Osteoblast (primary cell): ENCODE data around the gene SLCO2B1. TPM values are rescaled to one million over a fixed set of nuclear protein-coding genes. Genes with fewer than 3 reads are reported as not detected.

ENCODE experiments used
- DNase-seq: peaks from one replicate; pipeline ENCODE4 v3.0.0; 2011; ENCODE audit warnings: low spot score, mixed read lengths; ENCODE audit not compliant: insufficient read length; ENCODE audit errors: missing footprints
- H2AFZ ChIP-seq: 2 replicates; pipeline ENCODE4 v1.6.0; 2011; ENCODE audit warnings: mild to moderate bottlenecking, low read length
- H3K27ac ChIP-seq: 2 replicates; pipeline ENCODE4 v1.5.1; 2011; ENCODE audit warnings: mild to moderate bottlenecking, low read depth, low read length, moderate library complexity
- H3K27me3 ChIP-seq: 2 replicates; pipeline ENCODE4 v1.6.0; 2012; ENCODE audit warnings: mild to moderate bottlenecking, control low read depth, inconsistent platforms, low read length, moderate library complexity; ENCODE audit not compliant: insufficient read depth
- H3K36me3 ChIP-seq: 2 replicates; pipeline ENCODE4 v1.5.1; 2011; ENCODE audit warnings: mild to moderate bottlenecking, low read length, control low read depth, moderate library complexity; ENCODE audit not compliant: insufficient read depth
- H3K4me1 ChIP-seq: 2 replicates; pipeline ENCODE4 v1.5.1; 2011; ENCODE audit warnings: mild to moderate bottlenecking, low read length, control low read depth, moderate library complexity; ENCODE audit not compliant: insufficient read depth
- H3K4me2 ChIP-seq: 2 replicates; pipeline ENCODE4 v1.6.0; 2011; ENCODE audit warnings: mild to moderate bottlenecking, low read length; ENCODE audit not compliant: insufficient read depth
- H3K4me3 ChIP-seq: fragments of 200-600 bp; sonication (generic); 3 replicates; pipeline ENCODE4 v1.5.1; 2012; ENCODE audit warnings: mild to moderate bottlenecking, low read length, inconsistent platforms; ENCODE audit not compliant: insufficient read depth
- H3K79me2 ChIP-seq: 2 replicates; pipeline ENCODE4 v1.6.0; 2012; ENCODE audit warnings: mild to moderate bottlenecking, low read length, control low read depth, inconsistent platforms; ENCODE audit not compliant: insufficient read depth
- H3K9me3 ChIP-seq: 2 replicates; pipeline ENCODE4 v1.5.1; 2011; ENCODE audit warnings: low read depth, low read length, control low read depth
- H4K20me1 ChIP-seq: 2 replicates; pipeline ENCODE4 v1.6.0; 2012; ENCODE audit warnings: mild to moderate bottlenecking, low read length, control low read depth; ENCODE audit not compliant: insufficient read depth
- CTCF ChIP-seq: IDR thresholded peaks from 2 replicates; pipeline ENCODE4 v1.5.1; 2011; ENCODE audit warnings: mild to moderate bottlenecking, low read depth, low read length, moderate library complexity; ENCODE audit errors: extremely low read depth
- total RNA-seq: library from RNA; depleted of rRNA; stranded (reverse); fragments of >200 nt; gene quantifications from 2 replicates; pipeline ENCODE4 v1.2.3, GENCODE V29; 2012

The SLCO2B1 gene
- total RNA-seq, 1 donor, result 0.72 TPM

- DNase-seq, result no peak
- TF ChIP-seq CTCF, result no peak
- H3K4me1 ChIP-seq, result no peaks in the 10 kb centered on the region
These were observed 37.9 kb upstream of the SLCO2B1 start for GRCh38 chr11:75113030-75113429.

GRCh38 chr11:75114465-75114864 is 36.4 kb upstream of the SLCO2B1 start:
- no peak for TF ChIP-seq CTCF
- H2AFZ ChIP-seq, result no peak overlapping the region
- peaks cover 11% of the 10 kb centered on the region for H3K9me3 ChIP-seq

More at GRCh38 chr11:75113030-75113429, 37.9 kb upstream of the SLCO2B1 start:
- Histone ChIP-seq H3K27ac (no peak overlapping the region), H3K4me3 (no peak overlapping the region), H3K4me2 (no peak overlapping the region), H2AFZ (no peak overlapping the region), H3K36me3 (no peaks in the 10 kb centered on the region), H4K20me1 (no peaks in the 10 kb centered on the region), H3K79me2 (no peaks in the 10 kb centered on the region), H3K9me3 (peaks cover 11% of the 10 kb centered on the region), H3K27me3 (no peaks in the 10 kb centered on the region)

GRCh38 chr11:75118577-75118976 is 32.3 kb upstream of the SLCO2B1 start:
- no peak overlapping the region for H3K4me2 ChIP-seq
- peaks cover 7% of the 10 kb centered on the region for H3K9me3 ChIP-seq
- H3K79me2 ChIP-seq, result no peaks in the 10 kb centered on the region
- H3K36me3 ChIP-seq, result no peaks in the 10 kb centered on the region
- H3K27me3 ChIP-seq, result peaks cover 6% of the 10 kb centered on the region
- DNase-seq, result no peak
- H3K4me1 ChIP-seq, result no peaks in the 10 kb centered on the region
- H2AFZ ChIP-seq, result no peak overlapping the region
- no peak for TF ChIP-seq CTCF
- no peaks in the 10 kb centered on the region for H4K20me1 ChIP-seq
- no peak overlapping the region for H3K4me3 ChIP-seq
- no peak overlapping the region for H3K27ac ChIP-seq

More at GRCh38 chr11:75114465-75114864, 36.4 kb upstream of the SLCO2B1 start:
- Histone ChIP-seq H3K27me3 (peaks cover 6% of the 10 kb centered on the region), H4K20me1 (no peaks in the 10 kb centered on the region), H3K27ac (no peak overlapping the region), H3K36me3 (no peaks in the 10 kb centered on the region), H3K79me2 (no peaks in the 10 kb centered on the region), H3K4me1 (no peaks in the 10 kb centered on the region), H3K4me2 (no peak overlapping the region), H3K4me3 (no peak overlapping the region)
- no peak for DNase-seq

- H3K79me2 ChIP-seq, result no peaks in the 10 kb centered on the region
- no peak for DNase-seq
- H3K27me3 ChIP-seq, result peaks cover 3% of the 10 kb centered on the region
- no peak overlapping the region for H2AFZ ChIP-seq
- no peaks in the 10 kb centered on the region for H3K4me1 ChIP-seq
- no peak overlapping the region for H3K4me2 ChIP-seq
- H3K27ac ChIP-seq, result no peak overlapping the region
- H3K4me3 ChIP-seq, result no peak overlapping the region
- H3K36me3 ChIP-seq, result no peaks in the 10 kb centered on the region
- no peaks in the 10 kb centered on the region for H4K20me1 ChIP-seq
- H3K9me3 ChIP-seq, result no peaks in the 10 kb centered on the region
- no peak for TF ChIP-seq CTCF
These were observed 24.3 kb upstream of the SLCO2B1 start for GRCh38 chr11:75126564-75126963.
